Immature natural killer cell (primary cell): ENCODE data around the gene ABCC2. TPM values are rescaled to one million over a fixed set of nuclear protein-coding genes. Genes with fewer than 3 reads are reported as not detected.

Experiments
- DNase-seq, 3 donors: peaks; one replicate each; pipeline ENCODE4 v3.0.0; 2022; ENCODE audit warnings: mixed read lengths in 1 of 3
- H3K27ac Mint-ChIP-seq, 6 donors: one replicate each; pipeline ENCODE4 v1.8.0; 2020; ENCODE audit warnings: mixed read lengths in 6 of 6, mild to moderate bottlenecking in 5 of 6, inconsistent platforms in 4 of 6, moderate library complexity in 3 of 6
- H3K27me3 Mint-ChIP-seq, 3 donors: one replicate each; pipeline ENCODE4 v1.8.0; 2020 to 2021; ENCODE audit warnings: low read depth in 3 of 3, mild to moderate bottlenecking in 3 of 3, mixed read lengths in 3 of 3, moderate library complexity in 3 of 3, inconsistent platforms in 1 of 3
- H3K36me3 Mint-ChIP-seq, 3 donors: one replicate each; pipeline ENCODE4 v1.8.0; 2020; ENCODE audit warnings: mixed read lengths in 3 of 3, inconsistent platforms in 2 of 3, mild to moderate bottlenecking in 2 of 3
- H3K4me1 Mint-ChIP-seq, 2 donors: one replicate each; pipeline ENCODE4 v1.8.0; 2020; ENCODE audit warnings: inconsistent platforms in 2 of 2, mild to moderate bottlenecking in 2 of 2, mixed read lengths in 2 of 2, moderate library complexity in 1 of 2
- H3K4me3 Mint-ChIP-seq, 5 donors: one replicate each; pipeline ENCODE4 v1.8.0; 2020; ENCODE audit warnings: mild to moderate bottlenecking in 5 of 5, mixed read lengths in 5 of 5, inconsistent platforms in 3 of 5, moderate library complexity in 3 of 5
- H3K9me3 Mint-ChIP-seq, 6 donors: one replicate each; pipeline ENCODE4 v1.8.0; 2020; ENCODE audit warnings: mild to moderate bottlenecking in 6 of 6, mixed read lengths in 6 of 6, inconsistent platforms in 4 of 6, moderate library complexity in 3 of 6
- polyA plus RNA-seq, 3 donors: library from polyadenylated mRNA; unstranded; fragments of 300-500 nt; fragmentation: Illumina TruSeq; gene quantifications; one replicate each; pipeline ENCODE4 v1.2.3, GENCODE V29; 2021

The ABCC2 gene
- polyA plus RNA-seq, 3 donors from 2014 or later: 0.48 TPM; not detected in 2

GRCh38 chr10:99784016-99784726 is 1.7 kb downstream of the ABCC2 start:
- peaks cover 0 to 5% (median 0%) of the 10 kb centered on the region in 3 donors for H3K27me3 Mint-ChIP-seq
- no peaks in the 10 kb centered on the region for H3K9me3 Mint-ChIP-seq
- H3K27ac Mint-ChIP-seq: no peak overlapping the region
- no peak overlapping the region for H3K4me3 Mint-ChIP-seq
- H3K4me1 Mint-ChIP-seq: peaks cover 6% of the 10 kb centered on the region in 2 donors
- DNase-seq: no peak
- H3K36me3 Mint-ChIP-seq: peaks cover 0 to 9% (median 0%) of the 10 kb centered on the region in 3 donors

- Mint-ChIP-seq H3K27me3 (peaks cover 0 to 5% (median 0%) of the 10 kb centered on the region in 3 donors), H3K4me3 (no peak overlapping the region), H3K36me3 (peaks cover 0 to 9% (median 0%) of the 10 kb centered on the region in 3 donors), H3K9me3 (no peaks in the 10 kb centered on the region), H3K27ac (no peak overlapping the region), H3K4me1 (peaks cover 0 to 2% of the 10 kb centered on the region in 2 donors)
- DNase-seq: no peak
Measured at GRCh38 chr10:99784727-99785441, 2.4 kb downstream of the ABCC2 start.

GRCh38 chr10:99785646-99786045 is 3.2 kb downstream of the ABCC2 start:
- no peaks in the 10 kb centered on the region for H3K9me3 Mint-ChIP-seq
- H3K4me3 Mint-ChIP-seq: no peak overlapping the region
- peaks cover 0 to 9% (median 0%) of the 10 kb centered on the region in 3 donors for H3K36me3 Mint-ChIP-seq
- no peaks in the 10 kb centered on the region for H3K4me1 Mint-ChIP-seq
- H3K27me3 Mint-ChIP-seq: peaks cover 0 to 5% (median 0%) of the 10 kb centered on the region in 3 donors
- no peak overlapping the region for H3K27ac Mint-ChIP-seq
- no peak for DNase-seq

GRCh38 chr10:99787311-99787710 is 4.9 kb downstream of the ABCC2 start:
- Mint-ChIP-seq H3K4me3 (no peak overlapping the region), H3K27me3 (peaks cover 0 to 5% (median 2%) of the 10 kb centered on the region in 3 donors), H3K4me1 (no peaks in the 10 kb centered on the region), H3K27ac (no peak overlapping the region), H3K36me3 (peaks cover 0 to 9% (median 0%) of the 10 kb centered on the region in 3 donors), H3K9me3 (no peaks in the 10 kb centered on the region)
- no peak for DNase-seq

- Mint-ChIP-seq H3K27ac (no peak overlapping the region), H3K27me3 (peaks cover 0 to 5% (median 2%) of the 10 kb centered on the region in 3 donors), H3K9me3 (no peaks in the 10 kb centered on the region), H3K4me1 (no peaks in the 10 kb centered on the region), H3K4me3 (no peak overlapping the region), H3K36me3 (peaks cover 0 to 9% (median 3%) of the 10 kb centered on the region in 3 donors)
- DNase-seq: no peak
Measured at GRCh38 chr10:99787782-99788445, 5.5 kb downstream of the ABCC2 start.

GRCh38 chr10:99788598-99789256 is 6.3 kb downstream of the ABCC2 start:
- H3K9me3 Mint-ChIP-seq: no peaks in the 10 kb centered on the region
- H3K36me3 Mint-ChIP-seq: peaks cover 7 to 17% (median 11%) of the 10 kb centered on the region in 3 donors
- no peak overlapping the region for H3K27ac Mint-ChIP-seq
- no peak for DNase-seq
- H3K4me3 Mint-ChIP-seq: no peak overlapping the region
- peaks cover 0 to 2% (median 2%) of the 10 kb centered on the region in 3 donors for H3K27me3 Mint-ChIP-seq
- H3K4me1 Mint-ChIP-seq: no peaks in the 10 kb centered on the region

- DNase-seq: no peak
- peaks cover 7 to 26% (median 17%) of the 10 kb centered on the region in 3 donors for H3K36me3 Mint-ChIP-seq
Measured at GRCh38 chr10:99791831-99792230, 9.4 kb downstream of the ABCC2 start.

GRCh38 chr10:99793819-99794218 is 11.4 kb downstream of the ABCC2 start:
- Mint-ChIP-seq H3K27ac (no peak overlapping the region), H3K9me3 (no peaks in the 10 kb centered on the region), H3K4me3 (no peak overlapping the region), H3K27me3 (peaks cover 0 to 3% (median 2%) of the 10 kb centered on the region in 3 donors), H3K4me1 (no peaks in the 10 kb centered on the region), H3K36me3 (peaks cover 11 to 26% (median 24%) of the 10 kb centered on the region in 3 donors)
- no peak for DNase-seq

More at GRCh38 chr10:99791831-99792230, 9.4 kb downstream of the ABCC2 start:
- Mint-ChIP-seq H3K9me3 (no peaks in the 10 kb centered on the region), H3K27me3 (peaks cover 0 to 2% (median 0%) of the 10 kb centered on the region in 3 donors), H3K27ac (no peak overlapping the region), H3K4me3 (no peak overlapping the region), H3K4me1 (no peaks in the 10 kb centered on the region)

GRCh38 chr10:99796928-99797327 is 14.5 kb downstream of the ABCC2 start:
- no peak overlapping the region for H3K4me3 Mint-ChIP-seq
- no peaks in the 10 kb centered on the region for H3K4me1 Mint-ChIP-seq
- peaks cover 11 to 27% (median 22%) of the 10 kb centered on the region in 3 donors for H3K36me3 Mint-ChIP-seq
- no peak overlapping the region for H3K27ac Mint-ChIP-seq
- DNase-seq: no peak
- no peaks in the 10 kb centered on the region for H3K9me3 Mint-ChIP-seq
- peaks cover 0 to 3% (median 0%) of the 10 kb centered on the region in 3 donors for H3K27me3 Mint-ChIP-seq

- no peak for DNase-seq
- no peak overlapping the region for H3K4me3 Mint-ChIP-seq
- peaks cover 10 to 23% (median 21%) of the 10 kb centered on the region in 3 donors for H3K36me3 Mint-ChIP-seq
- H3K4me1 Mint-ChIP-seq: no peaks in the 10 kb centered on the region
- no peaks in the 10 kb centered on the region for H3K9me3 Mint-ChIP-seq
- no peak overlapping the region for H3K27ac Mint-ChIP-seq
- peaks cover 0 to 3% (median 0%) of the 10 kb centered on the region in 3 donors for H3K27me3 Mint-ChIP-seq
Measured at GRCh38 chr10:99798031-99798430, 15.6 kb downstream of the ABCC2 start.

- Mint-ChIP-seq H3K4me1 (no peaks in the 10 kb centered on the region), H3K27me3 (peaks cover 0 to 3% (median 0%) of the 10 kb centered on the region in 3 donors), H3K4me3 (no peak overlapping the region), H3K36me3 (peaks cover 4 to 19% (median 14%) of the 10 kb centered on the region in 3 donors), H3K9me3 (no peaks in the 10 kb centered on the region), H3K27ac (no peak overlapping the region)
- DNase-seq: no peak
Measured at GRCh38 chr10:99798920-99799319, 16.5 kb downstream of the ABCC2 start.

- no peaks in the 10 kb centered on the region for H3K4me1 Mint-ChIP-seq
- no peaks in the 10 kb centered on the region for H3K9me3 Mint-ChIP-seq
- DNase-seq: no peak
- peaks cover 0 to 3% (median 0%) of the 10 kb centered on the region in 3 donors for H3K27me3 Mint-ChIP-seq
- H3K36me3 Mint-ChIP-seq: peaks cover 4 to 16% (median 13%) of the 10 kb centered on the region in 3 donors
- no peak overlapping the region for H3K27ac Mint-ChIP-seq
- no peak overlapping the region for H3K4me3 Mint-ChIP-seq
Measured at GRCh38 chr10:99799613-99800012, 17.2 kb downstream of the ABCC2 start.

GRCh38 chr10:99804471-99804870 is 22.0 kb downstream of the ABCC2 start:
- Mint-ChIP-seq H3K27me3 (no peaks in the 10 kb centered on the region), H3K36me3 (peaks cover 0 to 15% (median 12%) of the 10 kb centered on the region in 3 donors), H3K4me3 (no peak overlapping the region)

More at GRCh38 chr10:99804471-99804870, 22.0 kb downstream of the ABCC2 start:
- H3K27ac Mint-ChIP-seq: no peak overlapping the region
- no peaks in the 10 kb centered on the region for H3K4me1 Mint-ChIP-seq
- no peak for DNase-seq
- H3K9me3 Mint-ChIP-seq: no peaks in the 10 kb centered on the region
